Hepatocyte (in vitro differentiated cells): ENCODE data around the gene USP48. TPM values are rescaled to one million over a fixed set of nuclear protein-coding genes. Genes with fewer than 3 reads are reported as not detected.

Experiments
- DNase-seq: peaks from one replicate; pipeline ENCODE4 v3.0.0-alpha.2; 2016; ENCODE audit warnings: low spot score
- H2AFZ ChIP-seq: fragments of 200-600 bp; sonication (generic); 2 replicates; pipeline ENCODE4 v1.6.0; 2016; ENCODE audit warnings: antibody characterized with exemption, mild to moderate bottlenecking
- H3K27ac ChIP-seq: fragments of 200-600 bp; sonication (generic); 2 replicates; pipeline ENCODE4 v1.5.1; 2016; ENCODE audit warnings: mild to moderate bottlenecking
- H3K27me3 ChIP-seq: fragments of 200-600 bp; sonication (generic); 2 replicates; pipeline ENCODE4 v1.6.1; 2016
- H3K36me3 ChIP-seq: fragments of 200-600 bp; sonication (generic); replicated peaks from 2 replicates; pipeline ENCODE4 v1.5.1; 2016; ENCODE audit warnings: low read depth; ENCODE audit not compliant: insufficient read depth
- H3K4me1 ChIP-seq: fragments of 200-600 bp; sonication (generic); 2 replicates; pipeline ENCODE4 v1.5.1; 2016; ENCODE audit warnings: mild to moderate bottlenecking, moderate library complexity; ENCODE audit not compliant: insufficient read depth
- H3K4me2 ChIP-seq: fragments of 200-600 bp; sonication (generic); 2 replicates; pipeline ENCODE4 v1.6.0; 2016
- H3K4me3 ChIP-seq: fragments of 200-600 bp; sonication (generic); 2 replicates; pipeline ENCODE4 v1.5.1; 2016; ENCODE audit warnings: mild to moderate bottlenecking
- H3K79me2 ChIP-seq: fragments of 200-600 bp; sonication (generic); 2 replicates; pipeline ENCODE4 v1.6.0; 2017; ENCODE audit warnings: mild to moderate bottlenecking
- H3K9me2 ChIP-seq: fragments of 200-600 bp; sonication (generic); replicated peaks from 2 replicates; pipeline ENCODE4 v1.6.0; 2017; ENCODE audit warnings: mild to moderate bottlenecking; ENCODE audit not compliant: insufficient read depth
- H3K9me3 ChIP-seq: fragments of 200-600 bp; sonication (generic); 2 replicates; pipeline ENCODE4 v1.5.1; 2016; ENCODE audit warnings: low read depth, mild to moderate bottlenecking
- H4K20me1 ChIP-seq: fragments of 200-600 bp; sonication (generic); 2 replicates; pipeline ENCODE4 v1.6.0; 2016; ENCODE audit warnings: mild to moderate bottlenecking; ENCODE audit not compliant: insufficient read depth, poor library complexity, severe bottlenecking
- CTCF ChIP-seq: fragments of 200-600 bp; sonication (generic); IDR thresholded peaks from 2 replicates; pipeline ENCODE4 v1.5.1; 2016; ENCODE audit warnings: antibody characterized with exemption, mild to moderate bottlenecking; ENCODE audit not compliant: poor library complexity
- EZH2 ChIP-seq: fragments of 200-600 bp; sonication (generic); IDR thresholded peaks from 2 replicates; pipeline ENCODE4 v1.6.1; 2016; ENCODE audit warnings: antibody characterized with exemption, mild to moderate bottlenecking, borderline replicate concordance
- EZH2phosphoT487 ChIP-seq: fragments of 200-600 bp; sonication (generic); IDR thresholded peaks from one replicate; pipeline ENCODE4 v1.6.1; 2018; ENCODE audit warnings: antibody characterized with exemption, mild to moderate bottlenecking, low read depth, moderate library complexity; ENCODE audit not compliant: unreplicated experiment, severe bottlenecking
- WGBS: methylation state at CpG from one replicate; pipeline ENCODE4 v1.1.6; 2016; ENCODE audit warnings: low lambda C conversion rate; ENCODE audit errors: missing lambda C conversion rate; 5-methylcytosine and 5-hydroxymethylcytosine counted together
- polyA plus RNA-seq: library from polyadenylated mRNA; unstranded; fragments of >200 nt; fragmentation: Nextera tagmentation; extraction: Ambion mirVana; gene quantifications from 2 replicates; pipeline ENCODE4 v1.2.1, GENCODE V29; 2016
- total RNA-seq: library from RNA; depleted of rRNA; stranded (reverse); fragments of >200 nt; gene quantifications from 2 replicates; pipeline ENCODE4 v1.2.3, GENCODE V29; 2014

USP48 gene
- total and polyA plus RNA-seq, 2 experiments from 2014 or later: 38.9 to 39.5 TPM

GRCh38 chr1:21804536-21804935 lies 21.6 kb upstream of the USP48 start:
- no peak for DNase-seq
- H3K4me1 ChIP-seq: no peaks in the 10 kb centered on the region
- 72% methylated on average over 2 of the region's 2 CpGs for WGBS
- no peaks in the 10 kb centered on the region for H3K79me2 ChIP-seq
- no peak overlapping the region for H3K27ac ChIP-seq
- no peak for TF ChIP-seq CTCF
- no peak for TF ChIP-seq EZH2phosphoT487
- H2AFZ ChIP-seq: no peak overlapping the region
- H3K27me3 ChIP-seq: no peaks in the 10 kb centered on the region
- H3K9me3 ChIP-seq: no peaks in the 10 kb centered on the region
- H3K4me2 ChIP-seq: no peak overlapping the region
- H3K4me3 ChIP-seq: no peak overlapping the region
- H4K20me1 ChIP-seq: no peaks in the 10 kb centered on the region
- H3K9me2 ChIP-seq: no peaks in the 10 kb centered on the region
- H3K36me3 ChIP-seq: no peaks in the 10 kb centered on the region

DNA sequence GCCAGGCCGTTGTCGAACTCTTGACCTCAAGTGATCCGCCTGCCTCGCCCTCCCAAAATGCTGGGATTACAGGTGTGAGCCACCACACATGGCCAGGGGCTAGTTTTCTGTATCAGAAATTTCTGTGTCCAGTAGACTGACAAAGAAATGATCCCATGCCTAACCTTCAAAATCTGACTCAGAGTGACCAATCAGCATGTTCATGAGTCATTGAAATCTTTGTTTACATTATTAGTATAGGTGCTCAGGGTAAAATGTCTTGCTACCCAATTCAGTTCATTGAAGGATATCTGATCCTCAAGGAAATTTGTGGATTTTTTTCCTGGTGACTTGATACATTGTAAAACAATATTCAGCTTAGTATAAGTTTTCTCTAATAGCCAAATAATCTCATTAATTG lies 18.2 kb upstream of the USP48 start:
- DNase-seq: no peak
- H4K20me1 ChIP-seq: no peaks in the 10 kb centered on the region
- no peaks in the 10 kb centered on the region for H3K9me3 ChIP-seq
- H3K4me1 ChIP-seq: no peaks in the 10 kb centered on the region
- no peak overlapping the region for H3K27ac ChIP-seq
- TF ChIP-seq CTCF (no peak), EZH2 (no peak), EZH2phosphoT487 (no peak)
- H3K4me2 ChIP-seq: no peak overlapping the region
- no peaks in the 10 kb centered on the region for H3K27me3 ChIP-seq
- H3K36me3 ChIP-seq: no peaks in the 10 kb centered on the region
- no peak overlapping the region for H2AFZ ChIP-seq
- WGBS: 94% methylated on average over 4 of the region's 4 CpGs
- H3K79me2 ChIP-seq: no peaks in the 10 kb centered on the region
- H3K9me2 ChIP-seq: no peaks in the 10 kb centered on the region
- no peak overlapping the region for H3K4me3 ChIP-seq

DNA sequence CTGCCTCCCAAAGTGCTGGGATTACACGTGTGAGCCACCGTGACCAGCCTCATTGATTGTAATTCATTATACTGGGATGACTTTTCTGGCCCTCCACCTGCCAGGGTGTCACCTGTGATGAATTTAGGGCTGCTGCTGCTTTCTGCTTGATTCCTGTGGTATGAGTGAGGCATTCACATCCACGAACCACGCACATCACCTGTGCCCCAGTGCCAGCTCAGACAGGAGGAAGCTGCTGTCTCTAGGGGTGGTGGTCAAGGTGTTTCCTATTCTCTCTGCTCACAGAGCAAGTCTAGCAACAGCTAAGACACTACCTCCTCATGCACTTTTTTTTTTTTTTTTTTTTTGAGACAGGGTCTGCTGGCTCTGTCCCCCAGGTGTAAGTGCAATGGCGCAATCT lies 16.8 kb upstream of the USP48 start:
- H3K27me3 ChIP-seq: no peaks in the 10 kb centered on the region
- no peaks in the 10 kb centered on the region for H3K9me3 ChIP-seq
- no peaks in the 10 kb centered on the region for H3K9me2 ChIP-seq
- H3K27ac ChIP-seq: no peak overlapping the region
- no peak overlapping the region for H2AFZ ChIP-seq
- DNase-seq: no peak
- H3K4me3 ChIP-seq: no peak overlapping the region
- H3K4me2 ChIP-seq: no peak overlapping the region
- H3K36me3 ChIP-seq: no peaks in the 10 kb centered on the region
- no peaks in the 10 kb centered on the region for H3K4me1 ChIP-seq
- no peaks in the 10 kb centered on the region for H4K20me1 ChIP-seq
- no peaks in the 10 kb centered on the region for H3K79me2 ChIP-seq
- no peak for TF ChIP-seq CTCF
- no peak for TF ChIP-seq EZH2phosphoT487
- no peak for TF ChIP-seq EZH2
- WGBS: 90% methylated on average over 5 of the region's 5 CpGs

- Histone ChIP-seq H3K9me2 (no peaks in the 10 kb centered on the region), H4K20me1 (no peaks in the 10 kb centered on the region), H3K36me3 (no peaks in the 10 kb centered on the region), H3K27me3 (no peaks in the 10 kb centered on the region), H3K4me1 (no peaks in the 10 kb centered on the region), H3K4me3 (no peak overlapping the region), H3K9me3 (no peaks in the 10 kb centered on the region), H3K27ac (no peak overlapping the region), H3K4me2 (no peak overlapping the region), H3K79me2 (no peaks in the 10 kb centered on the region), H2AFZ (no peak overlapping the region)
- TF ChIP-seq EZH2 (no peak), EZH2phosphoT487 (no peak), CTCF (no peak)
- WGBS: 88% methylated on average over 6 of the region's 6 CpGs
- no peak for DNase-seq
Measured at GRCh38 chr1:21795075-21795474, 12.1 kb upstream of the USP48 start.
